GM21619 (cell line): ENCODE data around the gene TM7SF2.
A peak's percentile ranks its signal among the peaks of the same experiment; 100 is the strongest.

Source experiments
- ATAC-seq: cut with Tn5 transposase; IDR thresholded peaks from one replicate; pipeline ENCODE4 v1.9.1; 2021; ENCODE audit not compliant: unreplicated experiment

The TM7SF2 gene

GRCh38 chr11:65089621-65090020 lies 22.1 kb upstream of the TM7SF2 start:
- no peak for ATAC-seq

GRCh38 chr11:65090628-65091027 lies 21.0 kb upstream of the TM7SF2 start:
- ATAC-seq: no peak

GRCh38 chr11:65095427-65095826 lies 16.2 kb upstream of the TM7SF2 start:
- ATAC-seq: no peak

GRCh38 chr11:65095974-65096806 lies 15.5 kb upstream of the TM7SF2 start, which contains the start of gene VPS51:
VPS51 (plus strand) TSS chr11:65096214; CDS start chr11:65096251, 37 bp downstream.
- ATAC-seq: peak; percentile 84

GRCh38 chr11:65096926-65097325 lies 14.7 kb upstream of the TM7SF2 start:
- no peak for ATAC-seq

- ATAC-seq: no peak
These were observed 10.9 kb upstream of the TM7SF2 start for GRCh38 chr11:65100674-65101350.

- ATAC-seq: no peak
These were observed 9.3 kb upstream of the TM7SF2 start for GRCh38 chr11:65102142-65103095.

GRCh38 chr11:65103476-65103875 lies 8.2 kb upstream of the TM7SF2 start:
- ATAC-seq: no peak

GRCh38 chr11:65104628-65105027 lies 7.0 kb upstream of the TM7SF2 start:
- ATAC-seq: no peak

GRCh38 chr11:65107078-65107477 lies 4.6 kb upstream of the TM7SF2 start:
- no peak for ATAC-seq

- no peak for ATAC-seq
These were observed 3.8 kb upstream of the TM7SF2 start for GRCh38 chr11:65107751-65108468.

- no peak for ATAC-seq
These were observed 3.1 kb upstream of the TM7SF2 start for GRCh38 chr11:65108469-65109123.

- ATAC-seq: no peak
These were observed 2.2 kb upstream of the TM7SF2 start for GRCh38 chr11:65109231-65110198.

GRCh38 chr11:65110354-65110861 lies 1.3 kb upstream of the TM7SF2 start:
- ATAC-seq: no peak

GRCh38 chr11:65111159-65111743 lies 421 bp upstream of the TM7SF2 start:
- ATAC-seq: no peak

- peak; percentile 27 for ATAC-seq
These were observed 1.1 kb downstream of the TM7SF2 start for GRCh38 chr11:65112546-65113360.

GRCh38 chr11:65113361-65113756 lies 1.7 kb downstream of the TM7SF2 start:
- no peak for ATAC-seq
